GM12801 (cell line): ENCODE results near the gene MAP1LC3B.

Experiments
- CTCF ChIP-seq: IDR thresholded peaks from one replicate; pipeline ENCODE4 v1.5.1; 2011; ENCODE audit warnings: control low read depth; ENCODE audit not compliant: insufficient read length; ENCODE audit errors: extremely low read depth

The MAP1LC3B gene

GRCh38 chr16:87352818-87353217, 39.3 kb upstream of the MAP1LC3B start:
- TF ChIP-seq CTCF = no peak

GRCh38 chr16:87353613-87354012, 38.5 kb upstream of the MAP1LC3B start:
- TF ChIP-seq CTCF = no peak

GRCh38 chr16:87356491-87356853, 35.7 kb upstream of the MAP1LC3B start:
- TF ChIP-seq CTCF = no peak

- TF ChIP-seq CTCF = no peak
Observed at GRCh38 chr16:87358250-87358649, 33.9 kb upstream of the MAP1LC3B start.

GRCh38 chr16:87358696-87359095, 33.4 kb upstream of the MAP1LC3B start:
- no peak for TF ChIP-seq CTCF

GRCh38 chr16:87359121-87359520, 33.0 kb upstream of the MAP1LC3B start:
- TF ChIP-seq CTCF = no peak

- TF ChIP-seq CTCF = no peak
Observed at GRCh38 chr16:87360862-87361610, 31.1 kb upstream of the MAP1LC3B start.
